NK-92 (cell line): ENCODE data around the gene GLP2R.
"Not testable (repeated sequence)": the region's sequence is repeated elsewhere in the genome, so short reads cannot be mapped to it uniquely, and the experiment has no call there.

ENCODE experiments used
- DNase-seq: peaks from one replicate; lab custom pipeline; 2025; ENCODE audit not compliant: unreplicated experiment; lab: John Stamatoyannopoulos, UW

The GLP2R gene

GRCh38 chr17:9918804-9919352 is 93.2 kb downstream of the GLP2R start:
- DNase-seq = no peak

- DNase-seq = not testable (repeated sequence)
Observed at GRCh38 chr17:9921216-9921615, 95.5 kb downstream of the GLP2R start.

GRCh38 chr17:9922012-9922848 is 96.5 kb downstream of the GLP2R start:
- no peak for DNase-seq

GRCh38 chr17:9924735-9925191 is 99.0 kb downstream of the GLP2R start:
- DNase-seq = no peak

GRCh38 chr17:9925457-9925856 is 99.7 kb downstream of the GLP2R start:
- no peak for DNase-seq

- DNase-seq = no peak
Observed at GRCh38 chr17:9926150-9926804, 100.6 kb downstream of the GLP2R start.

- no peak for DNase-seq
Observed at GRCh38 chr17:9928601-9929333, 103.0 kb downstream of the GLP2R start.

GRCh38 chr17:9929871-9930270 is 104.1 kb downstream of the GLP2R start:
- no peak for DNase-seq

- DNase-seq = no peak
Observed at GRCh38 chr17:9931144-9931741, 105.5 kb downstream of the GLP2R start.

GRCh38 chr17:9932491-9932890 is 106.8 kb downstream of the GLP2R start:
- DNase-seq = no peak

- no peak for DNase-seq
Observed at GRCh38 chr17:9934331-9934730, 108.6 kb downstream of the GLP2R start.

GRCh38 chr17:9935408-9935807 is 109.7 kb downstream of the GLP2R start:
- DNase-seq = no peak

- no peak for DNase-seq
Observed at GRCh38 chr17:9936095-9936494, 110.4 kb downstream of the GLP2R start.

- no peak for DNase-seq
Observed at GRCh38 chr17:9937241-9937761, 111.6 kb downstream of the GLP2R start.

GRCh38 chr17:9937901-9938300 is 112.2 kb downstream of the GLP2R start:
- DNase-seq = no peak

GRCh38 chr17:9938764-9939163 is 113.0 kb downstream of the GLP2R start:
- no peak for DNase-seq

- DNase-seq = no peak
Observed at GRCh38 chr17:9940841-9941240, 115.1 kb downstream of the GLP2R start.

- DNase-seq = no peak
Observed at GRCh38 chr17:9941305-9941704, 115.6 kb downstream of the GLP2R start.
